GM19397 (cell line): Measurements from ENCODE around the gene SIGLEC10.
"Not testable (repeated sequence)": the region's sequence is repeated elsewhere in the genome, so short reads cannot be mapped to it uniquely, and the experiment has no call there.

ENCODE experiments used
- ATAC-seq: cut with Tn5 transposase; IDR thresholded peaks from one replicate; pipeline ENCODE4 v1.9.1; 2021; ENCODE audit warnings: mild to moderate bottlenecking, moderate library complexity; ENCODE audit not compliant: unreplicated experiment

Gene SIGLEC10

DNA sequence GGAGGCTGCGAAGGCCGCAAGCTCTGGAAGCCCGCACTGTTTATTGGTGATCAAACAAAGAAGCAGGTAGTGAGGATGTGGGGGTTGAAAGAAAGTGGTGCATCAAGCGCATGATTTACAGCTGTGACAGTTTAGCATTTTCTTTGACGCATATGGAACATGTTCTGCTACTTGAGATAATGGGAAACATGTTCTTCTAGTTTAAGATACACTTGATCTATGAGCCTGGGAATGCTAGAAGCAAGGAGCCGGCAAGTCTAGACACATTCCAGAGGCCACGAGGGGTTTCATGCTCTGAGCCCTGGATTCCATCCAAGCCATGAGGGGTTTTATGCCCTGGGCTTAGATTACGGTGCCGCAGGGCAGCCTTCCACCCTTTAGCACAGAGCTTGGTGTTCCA, 20.0 kb downstream of the SIGLEC10 start:
- ATAC-seq, result not testable (repeated sequence)

DNA sequence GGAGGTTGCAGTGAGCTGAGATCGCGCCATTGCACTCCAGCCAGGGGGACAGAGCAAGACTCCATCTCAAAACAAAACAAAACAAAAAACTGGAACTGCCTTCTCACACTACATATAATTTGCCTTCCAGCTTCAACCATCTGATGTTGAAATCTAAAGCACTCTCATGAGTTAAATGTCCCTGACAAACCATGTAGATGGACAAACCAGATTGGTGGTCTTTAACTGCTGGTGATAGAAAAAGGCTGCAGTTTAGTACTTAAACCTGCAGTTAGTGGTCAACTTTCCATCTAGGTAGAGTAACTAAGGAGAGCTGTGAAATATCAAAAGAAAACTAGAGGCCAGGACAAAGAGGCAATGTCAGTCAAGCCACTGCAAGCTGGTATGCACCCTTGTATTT, 21.3 kb downstream of the SIGLEC10 start:
- no peak for ATAC-seq

DNA sequence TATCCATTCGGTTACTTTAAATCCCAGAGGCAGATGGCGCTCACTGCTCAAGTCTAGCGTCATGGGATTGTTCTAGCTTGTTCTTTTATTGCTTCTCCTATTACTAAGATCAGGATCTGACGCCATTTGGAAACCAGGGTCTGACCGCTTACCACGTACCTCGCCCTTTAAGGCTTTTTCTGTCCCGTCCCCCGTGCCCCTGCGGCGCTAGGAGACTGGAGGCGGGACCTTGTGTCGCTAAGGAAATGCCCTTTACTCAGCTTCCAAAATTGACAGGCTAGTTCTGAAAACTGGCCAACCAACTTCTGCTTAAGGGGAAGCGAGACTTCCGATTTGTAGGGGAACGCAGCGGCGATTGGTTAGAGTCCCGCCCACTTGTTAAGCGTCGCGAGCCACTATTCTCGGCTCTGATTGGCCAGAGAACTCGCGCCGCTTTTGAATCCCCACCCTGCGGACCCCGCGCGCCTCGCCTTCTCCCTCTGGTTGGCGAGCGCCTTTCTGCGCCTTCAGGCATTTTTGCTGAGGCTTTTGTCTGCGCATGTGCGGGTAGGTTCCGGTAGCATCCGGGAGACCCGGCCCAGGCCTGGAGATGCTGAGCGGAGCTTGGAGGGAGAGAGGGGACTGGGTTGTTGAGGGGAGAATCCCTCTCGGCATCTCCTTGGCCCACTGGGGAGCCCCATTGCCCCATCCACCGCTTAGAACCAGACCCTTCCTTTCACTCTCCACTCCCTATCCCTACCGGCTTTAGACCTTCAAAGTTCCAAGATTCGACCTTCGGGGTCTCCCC, 23.2 kb downstream of the SIGLEC10 start:
- peak; percentile 92 for ATAC-seq

DNA sequence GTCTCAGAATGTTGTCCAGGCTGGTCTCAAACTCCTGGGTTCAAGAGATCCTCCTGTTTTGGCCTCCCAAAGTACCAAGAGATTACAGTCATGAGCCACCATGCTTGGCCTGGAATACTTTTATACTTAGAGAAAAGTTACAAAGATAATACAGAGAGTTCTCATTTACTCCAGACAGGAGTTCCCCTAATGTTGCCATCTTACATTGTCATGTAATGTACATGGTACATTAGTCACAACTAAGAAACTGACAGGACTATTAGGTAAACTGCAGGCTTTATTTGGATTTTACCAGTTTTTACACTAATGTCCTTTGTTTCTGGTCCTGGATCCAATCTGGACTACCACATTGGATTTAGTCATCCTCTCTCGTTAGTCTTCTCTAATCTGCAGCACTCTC, 24.7 kb downstream of the SIGLEC10 start:
- ATAC-seq, result no peak

DNA sequence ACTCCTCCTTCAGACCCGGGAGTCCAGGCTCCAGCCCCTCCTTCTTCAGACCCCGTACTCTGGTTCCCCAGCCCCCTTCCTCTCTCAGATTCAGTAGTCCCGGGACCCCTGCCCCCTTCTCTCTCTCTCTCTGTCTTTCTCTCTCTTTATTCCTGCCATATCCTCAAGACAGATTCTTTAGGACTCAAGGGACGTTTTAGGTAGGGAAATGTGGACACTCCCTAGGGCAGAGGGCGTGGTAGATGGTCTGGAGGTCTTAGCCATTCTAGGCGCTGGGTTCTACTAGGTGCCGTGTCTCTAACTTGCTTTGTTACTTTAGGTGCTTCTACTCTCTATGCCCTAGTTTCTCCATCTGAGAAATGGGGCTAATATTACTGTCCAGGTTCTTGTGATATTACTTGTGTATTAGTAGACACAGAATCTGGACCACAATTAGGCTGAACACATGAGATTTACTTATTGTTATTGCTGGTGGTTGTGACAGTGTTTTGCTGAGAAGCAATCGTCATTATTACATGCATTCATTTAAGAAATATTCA, 26.3 kb downstream of the SIGLEC10 start:
- no peak for ATAC-seq

DNA sequence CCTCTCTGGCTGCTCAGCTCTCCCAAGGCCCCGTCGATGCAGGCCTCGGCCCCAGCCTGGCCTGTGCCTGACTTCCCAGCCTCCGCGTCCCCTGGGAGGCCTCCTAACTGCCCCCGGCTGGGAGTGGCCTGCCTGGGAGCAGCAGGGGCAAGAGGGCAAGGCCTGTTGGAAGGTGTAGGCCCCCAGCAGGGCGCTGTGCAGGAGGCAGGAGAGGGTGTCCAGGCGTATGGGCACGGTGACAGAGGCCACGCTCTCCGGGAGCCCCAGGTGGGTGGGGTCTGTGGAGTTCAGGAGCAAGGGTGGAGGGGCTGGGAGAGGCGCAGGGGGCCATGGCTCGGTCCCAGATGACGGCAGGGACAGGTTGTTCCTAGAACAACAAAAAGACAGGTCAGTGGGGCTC, 28.3 kb downstream of the SIGLEC10 start:
- ATAC-seq, result no peak

DNA sequence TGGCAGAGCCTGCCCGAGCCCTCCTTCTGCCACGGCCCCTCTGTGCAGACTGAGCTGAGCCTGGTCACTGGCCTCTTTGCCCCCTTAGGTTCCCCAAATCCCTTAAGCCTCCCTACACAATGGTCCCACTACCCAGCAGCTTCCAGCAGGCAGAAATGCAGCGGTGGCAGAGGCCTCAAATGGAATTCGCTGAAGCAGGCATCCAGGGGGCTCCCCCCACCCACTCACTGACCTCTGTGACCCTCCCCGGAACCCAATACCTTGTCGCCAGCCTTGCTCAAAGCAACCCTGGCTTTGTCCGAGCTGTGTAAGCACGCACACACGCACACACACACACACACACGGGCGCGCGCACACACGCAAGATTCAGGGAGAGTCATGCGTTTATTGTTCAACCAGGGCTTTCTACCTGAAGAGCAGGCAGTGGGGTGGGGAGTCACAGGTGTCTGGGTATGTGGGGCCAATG, 29.5 kb downstream of the SIGLEC10 start, which contains the start of gene LIM2:
Gene LIM2 (minus strand): TSS at position 51 of the 466 bp plus-strand sequence. CDS start 531 bp downstream, outside the sequence.
- no peak for ATAC-seq

DNA sequence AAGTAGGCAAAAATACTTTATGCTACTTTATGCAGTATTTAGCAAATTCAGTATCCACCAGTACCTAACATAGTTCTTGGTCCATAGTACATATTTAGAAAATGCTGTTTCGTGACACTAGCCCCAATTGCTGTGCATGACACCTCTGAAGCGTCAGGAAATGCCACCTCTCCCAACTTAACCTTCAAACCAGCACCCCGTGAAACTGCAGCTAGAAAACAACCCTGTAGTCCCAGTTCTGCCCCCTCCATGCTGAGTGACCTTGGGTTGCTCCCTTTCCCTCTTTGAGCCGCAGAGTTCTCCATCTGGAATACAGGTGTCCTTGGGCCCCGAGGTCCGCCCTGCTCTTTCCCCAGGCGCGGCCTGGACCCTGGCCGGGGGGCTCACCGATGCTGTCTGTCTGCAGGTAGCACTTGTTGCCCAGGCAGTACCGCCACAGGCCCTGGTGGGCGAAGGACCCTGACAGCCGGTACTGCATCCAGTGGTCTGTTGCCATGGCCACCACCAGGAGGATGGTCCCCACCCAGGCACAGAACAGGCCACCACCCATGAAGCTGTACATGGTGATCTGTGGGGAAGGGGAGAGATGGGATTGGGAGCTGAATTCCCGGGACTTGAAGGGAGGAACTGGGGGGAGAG, 30.4 kb downstream of the SIGLEC10 start:
- ATAC-seq, result no peak

DNA sequence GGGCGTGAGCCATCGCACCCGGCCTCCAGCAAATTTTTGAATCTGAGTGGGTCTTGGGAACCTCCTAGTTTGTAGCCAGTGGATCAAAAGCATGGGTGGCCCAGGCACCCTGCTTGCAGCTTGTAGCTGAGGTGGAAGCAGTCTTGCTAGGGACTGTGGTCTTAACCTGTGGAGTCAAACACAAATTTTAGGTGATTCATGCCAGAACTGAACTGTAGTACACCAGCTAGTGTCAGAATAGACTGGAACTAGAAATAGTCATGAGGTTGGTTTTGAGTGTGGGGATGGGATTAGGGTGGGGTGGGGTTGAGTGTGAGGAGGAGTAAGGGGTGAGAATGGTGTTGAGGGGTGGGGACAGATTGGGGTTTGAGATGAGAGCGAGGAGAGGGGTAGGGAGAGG, 35.4 kb downstream of the SIGLEC10 start:
- ATAC-seq, result no peak

DNA sequence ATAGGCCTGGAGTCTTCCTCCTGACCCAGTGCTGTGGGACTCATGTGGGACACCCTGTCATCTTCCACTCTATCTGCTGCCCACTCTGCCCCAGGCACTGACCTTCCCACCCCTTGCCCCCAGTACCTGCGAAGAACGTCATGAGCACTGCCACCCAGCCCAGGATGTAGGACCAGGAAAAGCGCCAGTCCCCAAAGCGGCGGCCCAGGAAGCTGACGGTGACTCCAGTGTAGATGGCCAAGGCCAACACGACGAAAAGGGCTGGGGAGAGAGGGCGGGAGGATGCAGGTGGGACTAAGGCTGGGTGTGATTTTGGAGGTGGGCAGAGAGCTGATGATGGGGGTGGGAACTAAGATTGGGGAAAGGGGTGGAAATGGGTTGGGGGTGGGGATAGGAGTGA, 37.1 kb downstream of the SIGLEC10 start:
- no peak for ATAC-seq

DNA sequence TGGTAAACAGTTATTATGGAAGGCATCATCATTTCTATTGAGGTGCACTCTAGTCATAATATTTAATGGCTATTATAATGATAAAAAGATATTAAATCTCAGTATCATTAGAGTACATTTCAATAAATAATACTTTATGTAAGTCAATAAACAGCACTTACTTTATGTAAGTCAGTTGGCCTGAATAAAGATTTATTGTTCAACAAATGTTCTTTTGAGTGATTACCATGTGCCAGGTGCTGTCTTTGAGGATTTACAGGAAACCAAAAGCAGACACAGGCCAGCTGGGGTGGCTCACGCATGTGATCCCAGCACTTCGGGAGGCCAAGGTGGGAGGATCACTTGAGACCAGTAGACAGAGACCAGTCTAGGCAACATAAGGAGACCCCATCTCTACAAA, 40.0 kb downstream of the SIGLEC10 start:
- ATAC-seq, result no peak

DNA sequence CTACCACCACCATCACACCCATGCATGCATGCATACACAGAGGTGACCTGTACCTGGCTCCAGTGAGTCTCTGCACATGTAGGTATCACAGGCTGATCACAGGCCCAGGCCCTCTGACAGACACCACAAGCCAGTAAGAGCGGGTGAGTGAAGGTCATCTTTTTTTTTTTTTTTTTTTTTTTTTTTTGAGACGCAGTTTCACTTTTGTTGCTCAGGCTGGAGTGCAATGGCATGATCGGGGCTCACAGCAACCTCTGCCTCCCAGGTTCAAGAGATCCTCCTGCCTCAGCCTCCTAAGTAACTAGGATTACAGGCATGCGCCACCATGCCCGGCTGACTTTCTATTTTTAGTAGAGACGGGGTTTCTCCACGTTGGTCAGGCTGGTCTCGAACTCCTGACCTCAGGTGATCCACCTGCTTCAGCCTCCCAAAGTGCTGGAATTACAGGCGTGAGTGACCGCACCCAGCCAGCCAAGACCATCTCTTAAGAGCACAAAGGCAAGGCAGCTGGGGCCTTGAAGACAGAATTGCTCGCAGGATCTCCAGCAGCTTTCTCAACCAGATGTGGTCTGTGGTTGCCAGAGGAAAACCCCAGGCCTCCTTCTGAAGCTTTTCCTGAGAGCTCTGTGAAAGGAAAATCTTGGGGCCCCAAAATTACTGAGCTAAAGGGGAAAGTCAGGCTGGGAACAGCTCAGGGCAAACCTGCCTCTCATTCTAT, 41.8 kb downstream of the SIGLEC10 start:
- no peak for ATAC-seq

DNA sequence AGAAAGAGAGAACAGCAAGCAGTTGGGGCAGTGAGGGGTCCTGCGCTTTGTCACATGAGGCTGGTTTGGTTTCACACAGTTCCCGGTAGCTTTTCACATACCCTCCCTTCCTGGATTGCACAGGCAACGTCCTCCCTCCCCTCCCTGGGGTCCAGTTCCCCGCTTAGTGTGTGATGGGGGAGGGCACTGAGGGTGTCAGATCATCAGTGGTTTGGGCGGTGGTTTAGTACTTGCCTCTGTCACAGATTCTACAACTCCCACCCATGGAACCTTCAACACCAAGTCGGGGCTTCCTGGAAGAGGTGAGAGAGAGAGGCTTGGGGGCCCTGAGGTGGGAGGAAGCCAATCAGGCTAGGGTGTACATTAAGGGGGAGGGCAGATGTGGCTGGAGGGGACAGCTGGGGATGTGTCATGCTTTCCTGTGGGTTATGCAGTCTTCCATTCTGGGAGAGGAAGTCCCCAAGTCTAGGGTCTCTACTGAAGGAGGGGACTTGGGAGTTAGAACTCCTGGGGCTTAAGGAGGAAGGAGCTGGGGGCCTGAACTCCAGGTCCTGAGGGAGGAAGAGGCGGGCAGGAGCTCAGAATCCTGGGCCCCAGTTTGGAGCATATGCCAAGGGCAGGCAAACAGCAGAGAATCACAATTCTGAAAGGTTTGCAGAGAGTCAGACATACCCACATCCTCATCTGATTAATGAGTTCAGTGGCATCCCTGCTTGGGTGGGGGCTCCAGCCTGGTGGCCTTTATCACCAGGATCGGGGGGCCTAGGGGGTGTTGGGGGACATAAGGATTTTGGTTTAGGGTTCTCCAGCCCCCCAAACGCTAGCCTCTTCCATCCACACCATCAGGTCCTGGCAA, 44.6 kb downstream of the SIGLEC10 start, which contains the start of gene NKG7:
Gene NKG7 (minus strand): TSS at position 6 of the 856 bp plus-strand sequence. CDS start 119 bp downstream, outside the sequence.
- no peak for ATAC-seq

DNA sequence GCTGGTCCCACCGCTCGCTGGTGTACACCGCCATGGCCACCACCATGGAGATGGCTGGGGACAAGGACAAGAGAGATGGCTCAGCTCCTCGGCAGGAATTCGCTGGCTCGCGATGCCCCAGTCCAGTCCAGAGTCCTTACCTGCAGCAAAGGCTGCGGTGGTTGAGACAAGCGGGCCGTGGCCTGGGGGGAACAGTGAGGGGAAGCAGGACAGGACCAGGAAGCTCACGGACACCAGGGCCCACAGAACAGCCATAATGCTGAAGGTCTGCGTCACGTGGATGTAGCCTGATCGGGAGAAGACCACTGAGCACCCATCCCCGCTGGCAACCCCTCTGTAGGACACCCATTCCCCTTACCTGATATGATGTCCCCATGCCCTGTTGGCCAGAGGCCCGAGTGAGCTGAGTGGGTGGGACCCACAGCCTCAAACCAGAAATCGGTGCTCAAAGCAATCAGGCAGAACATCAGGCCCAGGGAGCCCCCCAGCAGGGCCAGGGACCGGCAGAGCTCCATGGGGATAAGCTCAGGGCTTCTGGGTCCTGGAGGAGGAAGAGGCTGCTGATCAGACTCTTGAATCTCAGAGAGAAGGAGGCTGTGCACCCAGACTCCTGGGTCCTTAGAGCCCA, 45.3 kb downstream of the SIGLEC10 start:
- no peak for ATAC-seq

DNA sequence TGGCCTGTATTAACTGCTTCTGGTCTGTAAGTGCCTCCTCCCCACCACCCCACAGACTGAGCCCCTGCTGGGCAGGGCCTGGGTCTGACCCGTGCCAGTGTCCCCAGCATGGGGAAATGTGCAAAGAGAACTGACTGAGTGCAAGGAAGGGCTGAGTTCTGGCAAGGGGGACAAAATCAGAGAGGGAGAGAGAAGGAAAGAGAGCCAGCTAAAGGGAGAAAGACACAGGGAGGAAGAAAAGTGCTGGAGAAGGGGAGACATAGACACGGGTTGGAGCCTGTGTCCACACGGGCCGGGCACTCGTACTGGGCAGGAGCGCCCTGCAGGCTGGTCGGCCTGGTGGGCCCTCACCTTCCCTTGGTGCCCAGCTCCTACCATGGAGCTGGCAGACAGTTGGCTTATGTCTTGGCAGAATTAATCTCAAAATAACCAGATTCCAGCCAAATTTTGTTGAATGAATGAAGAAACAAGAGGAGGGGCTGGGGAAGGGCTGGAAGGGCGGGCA, 46.2 kb downstream of the SIGLEC10 start:
- ATAC-seq, result no peak

DNA sequence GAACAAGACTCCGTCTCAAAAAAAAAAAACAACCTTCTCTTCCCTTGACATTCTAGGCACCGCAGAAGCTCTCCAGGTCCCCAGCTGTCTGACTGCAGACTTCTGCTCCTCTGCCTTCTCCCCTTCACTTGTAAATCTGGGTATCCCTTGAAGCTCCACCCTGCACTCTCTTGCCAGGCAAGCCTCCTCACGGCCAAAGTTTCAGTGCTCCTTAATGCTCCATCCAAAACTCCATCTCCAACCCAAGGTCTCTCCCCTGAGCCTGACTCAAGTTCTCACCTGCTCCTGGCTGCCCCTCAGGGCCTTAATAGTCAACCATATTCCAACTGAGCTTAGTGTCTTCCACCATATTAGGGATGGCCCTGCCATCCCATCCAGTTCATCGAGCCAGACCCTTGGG, 47.2 kb downstream of the SIGLEC10 start:
- no peak for ATAC-seq

DNA sequence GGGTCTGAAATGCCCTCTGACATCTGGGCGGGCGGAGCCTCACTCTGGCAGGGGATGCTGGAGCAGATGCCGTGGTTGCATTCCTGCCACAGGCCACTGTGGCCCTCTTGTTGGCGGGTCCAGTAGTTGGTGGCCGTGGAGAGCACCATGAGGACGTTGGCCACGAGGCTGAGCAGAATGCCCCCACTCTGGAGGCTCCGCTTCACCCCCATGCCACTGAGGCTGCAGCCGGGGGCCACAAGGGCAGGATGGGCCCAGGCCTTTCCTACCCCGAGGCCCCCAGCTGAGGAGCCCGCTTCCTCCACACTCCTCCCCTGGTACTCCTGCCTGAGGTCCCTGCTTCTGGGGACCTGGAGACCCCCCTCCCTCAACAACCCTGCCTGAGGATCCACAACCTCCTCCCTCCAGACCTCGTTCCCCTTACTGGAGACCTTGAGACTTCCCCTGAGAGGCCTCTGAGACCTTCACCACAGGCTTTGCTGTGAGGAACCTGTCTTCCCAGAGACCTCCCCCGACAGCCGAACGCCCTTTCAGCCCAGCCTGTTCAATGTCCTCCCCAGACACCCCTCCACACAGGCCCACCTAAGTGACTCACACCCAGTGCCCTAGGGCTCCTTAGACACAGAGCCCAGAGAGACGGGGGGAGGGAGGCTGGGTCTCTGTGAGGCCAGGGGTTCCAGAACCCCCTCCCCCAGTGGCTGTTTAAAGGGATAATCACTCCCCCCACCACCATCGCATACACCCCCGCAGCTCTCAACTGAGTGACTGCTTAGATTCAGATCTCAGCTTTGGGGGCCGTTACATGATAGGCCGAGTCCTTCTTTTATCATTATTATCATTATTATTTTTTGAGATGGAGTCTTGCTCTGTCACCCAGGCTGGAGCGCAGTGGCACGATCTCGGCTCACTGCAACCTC, 48.8 kb downstream of the SIGLEC10 start, which contains the start of gene CLDND2:
Gene CLDND2 (minus strand): TSS at position 638 of the 917 bp plus-strand sequence. CDS start 426 bp downstream, at position 212.
- ATAC-seq, result no peak

DNA sequence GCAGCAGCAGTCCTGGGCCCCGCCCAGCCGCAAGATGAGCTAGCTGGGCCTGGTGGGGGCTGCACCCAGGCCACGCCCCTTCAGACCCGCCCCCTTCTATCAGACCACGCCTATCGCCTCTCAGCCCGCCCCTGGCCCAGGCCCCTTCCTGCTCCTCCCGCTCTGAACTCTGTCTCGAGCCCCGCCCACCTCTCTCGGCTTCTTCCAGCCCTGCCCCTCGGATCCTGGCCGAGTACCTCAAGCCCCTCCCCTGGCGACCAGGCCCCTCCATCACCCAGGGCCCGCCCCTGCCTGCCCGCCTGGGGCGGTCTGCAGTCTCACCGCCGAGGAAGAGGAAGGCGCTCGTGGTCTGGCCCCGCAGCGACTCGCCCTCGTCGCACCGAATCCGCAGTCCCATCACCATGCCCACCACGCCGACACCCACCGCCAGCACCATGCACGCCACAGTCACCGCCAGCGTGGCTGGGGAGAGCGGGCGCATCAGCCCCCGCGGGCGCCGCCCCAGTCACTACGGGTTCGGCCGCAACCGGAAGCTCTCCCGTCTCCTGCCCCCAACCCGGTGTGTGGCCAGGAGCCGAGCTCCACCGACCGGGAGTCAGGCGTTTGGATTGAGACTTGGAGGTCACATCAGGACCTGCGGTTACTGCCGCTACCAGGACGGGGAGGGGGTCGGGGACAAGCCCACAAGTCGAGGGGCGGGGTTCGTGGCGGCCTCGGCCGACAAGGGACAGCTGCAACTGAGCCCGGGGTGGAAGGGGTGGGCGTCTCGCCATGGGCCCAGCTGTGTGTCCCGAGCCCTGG, 49.7 kb downstream of the SIGLEC10 start:
- peak; percentile 79 for ATAC-seq
